ENCODE data around the gene TMPRSS7.
"Not testable (repeated sequence)": the region's sequence is repeated elsewhere in the genome, so short reads cannot be mapped to it uniquely, and the experiment has no call there.

The TMPRSS7 gene

GRCh38 chr3:112072387-112073060 is 38.0 kb downstream of the TMPRSS7 start:
- not testable (repeated sequence) for DNase-seq

DNA sequence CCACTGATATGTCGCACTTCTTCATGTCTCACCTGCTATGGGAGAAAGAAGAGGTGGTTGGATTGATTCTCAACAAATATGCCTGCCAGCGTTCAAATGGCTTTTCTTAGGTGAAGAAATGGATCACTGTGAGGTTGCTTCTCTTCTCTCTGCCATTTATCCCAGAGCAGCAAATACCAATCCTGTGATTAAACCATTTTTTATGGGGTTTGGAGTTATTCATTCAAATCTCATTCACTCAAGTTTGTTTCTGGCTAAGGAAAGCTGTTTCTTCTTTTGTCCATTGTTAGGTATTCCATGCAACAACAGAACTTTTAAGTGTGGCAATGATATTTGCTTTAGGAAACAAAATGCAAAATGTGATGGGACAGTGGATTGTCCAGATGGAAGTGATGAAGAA is 39.5 kb downstream of the TMPRSS7 start:
- DNase-seq = no peak

- peak; percentile 41 for DNase-seq
Measured at GRCh38 chr3:112074616-112075497, 40.3 kb downstream of the TMPRSS7 start.

- DNase-seq = no peak
Measured at GRCh38 chr3:112078125-112079083, 43.9 kb downstream of the TMPRSS7 start.

GRCh38 chr3:112083239-112083638 is 48.7 kb downstream of the TMPRSS7 start:
- no peak for DNase-seq

GRCh38 chr3:112084980-112085705 is 50.6 kb downstream of the TMPRSS7 start:
- no peak for DNase-seq

- DNase-seq = no peak
Measured at GRCh38 chr3:112085735-112086075, 51.2 kb downstream of the TMPRSS7 start.

DNA sequence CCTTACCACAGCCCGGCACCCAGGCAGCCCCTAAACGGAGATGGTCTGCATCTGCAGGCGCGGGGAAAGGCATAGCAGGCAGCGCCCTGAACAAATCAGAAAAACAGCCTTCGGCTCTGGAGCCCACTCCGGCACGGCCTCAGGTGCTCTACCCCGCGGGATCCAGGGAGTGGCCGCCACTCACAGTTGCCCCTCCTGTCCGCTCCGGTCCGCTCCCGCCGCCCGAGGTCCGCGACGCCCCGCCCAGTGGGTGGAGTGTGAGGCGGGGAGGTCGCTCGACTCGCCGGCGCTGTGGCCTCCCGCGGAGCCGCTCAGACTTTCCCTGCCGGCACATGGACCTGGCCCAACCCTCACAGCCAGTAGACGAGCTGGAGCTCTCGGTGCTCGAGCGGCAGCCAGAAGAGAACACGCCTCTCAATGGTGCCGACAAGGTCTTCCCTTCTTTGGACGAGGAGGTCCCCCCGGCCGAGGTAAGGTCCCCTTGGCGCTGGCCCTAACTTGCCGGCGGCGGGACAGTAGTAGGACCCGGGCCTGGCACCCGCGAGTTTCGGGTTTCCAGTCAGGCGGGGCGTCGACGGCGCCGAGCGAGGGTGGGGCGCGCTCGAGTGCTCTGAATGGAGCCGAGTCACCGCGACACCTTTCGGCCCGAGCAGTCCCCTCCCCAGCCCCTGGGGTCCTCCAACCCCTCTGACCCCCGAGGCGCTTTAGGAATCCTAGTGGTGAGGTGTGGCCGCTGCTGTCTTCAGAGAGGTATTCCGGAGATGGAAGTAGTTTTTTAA is 51.7 kb downstream of the TMPRSS7 start, which contains the start of gene C3orf52:
C3orf52 (plus strand) TSS at position 314 of the 779 bp plus-strand sequence; CDS start at position 333, 19 bp downstream.
- peak; percentile 26 for DNase-seq

DNA sequence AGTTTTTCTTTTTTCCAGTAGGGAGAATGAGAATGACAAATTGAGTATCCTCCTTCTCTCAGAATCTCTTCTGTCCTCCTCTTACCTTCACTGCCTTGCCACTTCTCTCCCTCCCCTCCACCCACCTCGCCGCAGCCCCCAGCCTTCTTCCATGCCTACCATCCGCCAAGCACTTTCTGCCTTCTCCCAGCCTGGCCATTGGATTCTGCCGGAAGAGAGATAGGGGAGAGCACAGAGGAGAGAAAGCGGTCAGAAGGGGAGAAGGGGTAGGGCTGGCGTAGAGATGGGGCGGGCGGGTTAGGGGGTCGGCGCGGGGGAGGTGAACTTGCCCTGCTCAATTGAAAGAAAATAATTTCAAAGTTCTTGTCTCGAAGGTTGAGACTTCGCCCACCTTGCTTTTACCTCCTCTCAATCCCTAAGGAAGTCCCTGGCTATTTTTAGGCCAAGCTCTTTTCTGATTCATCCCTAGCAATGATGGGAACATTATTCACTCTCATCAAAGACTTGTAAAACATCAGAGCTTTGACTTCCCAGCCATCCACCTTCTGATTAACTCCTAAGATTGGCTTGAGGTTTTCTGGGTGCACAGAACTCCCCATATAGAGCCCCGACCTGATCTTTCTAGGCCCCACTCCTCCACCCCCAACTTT is 52.5 kb downstream of the TMPRSS7 start:
- DNase-seq = no peak

GRCh38 chr3:112087746-112088145 is 53.2 kb downstream of the TMPRSS7 start:
- DNase-seq = no peak

DNA sequence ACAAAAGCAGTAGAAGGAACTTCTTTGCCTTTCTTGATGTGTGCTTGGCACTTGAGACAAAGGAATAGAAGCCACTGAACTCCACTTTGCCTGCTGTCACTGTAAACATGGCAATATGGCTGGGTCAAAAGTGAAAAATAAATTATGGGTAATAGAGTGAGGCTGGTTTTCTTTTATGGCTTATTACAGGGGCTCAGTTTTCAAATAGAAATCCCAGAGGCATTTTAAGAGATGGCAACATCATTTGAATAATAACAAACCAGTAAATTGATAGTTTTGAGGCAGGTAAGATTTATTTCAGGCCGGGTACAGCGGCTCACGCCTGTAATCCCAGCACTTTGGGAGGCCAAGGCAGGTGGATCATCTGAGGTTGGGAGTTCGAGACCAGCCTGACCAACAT is 54.4 kb downstream of the TMPRSS7 start:
- DNase-seq = no peak

DNA sequence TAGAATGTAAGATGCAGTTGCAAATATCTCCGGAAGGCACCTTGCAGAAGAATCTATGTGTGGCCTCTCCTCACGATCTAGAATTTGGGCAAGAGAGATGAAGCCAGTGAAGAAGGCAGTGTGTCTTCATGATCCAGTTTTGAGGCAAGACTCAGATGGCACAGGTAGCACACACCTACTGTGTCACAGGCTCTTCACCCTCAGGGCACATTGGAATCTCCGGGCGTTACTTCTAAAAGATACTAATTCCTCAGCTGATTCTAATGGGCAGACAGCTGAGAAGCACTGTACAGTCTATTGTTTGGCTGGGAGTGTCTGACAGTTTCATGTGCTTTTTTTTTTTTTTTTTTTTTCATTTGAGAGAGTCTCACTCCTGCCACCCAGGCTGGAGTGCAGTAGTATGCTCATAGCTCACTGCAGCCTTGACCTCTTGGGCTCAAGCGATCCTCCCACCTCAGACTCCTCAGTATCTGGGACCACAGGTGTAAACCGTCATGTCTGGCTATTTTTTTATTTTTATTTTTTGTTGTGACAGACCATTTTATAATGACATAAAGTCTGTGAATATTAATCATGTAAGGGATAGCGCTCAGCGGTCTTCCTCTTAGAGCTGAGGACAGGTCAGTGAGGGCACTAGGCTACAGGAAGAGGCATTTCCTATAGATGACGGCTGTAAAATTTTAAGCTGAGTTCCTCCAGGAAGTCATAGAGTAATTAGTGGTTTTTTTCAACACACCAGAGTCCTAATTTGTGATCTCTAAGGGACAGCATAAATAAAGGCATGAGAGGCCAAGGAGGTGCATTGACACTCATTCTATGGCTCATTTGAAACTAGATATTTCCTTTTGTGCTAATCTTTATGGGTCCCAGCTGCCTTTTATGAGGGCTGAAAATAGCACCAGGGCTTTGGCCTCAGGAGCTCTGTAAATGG is 55.7 kb downstream of the TMPRSS7 start:
- no peak for DNase-seq

- DNase-seq = no peak
Measured at GRCh38 chr3:112090887-112091586, 56.5 kb downstream of the TMPRSS7 start.

DNA sequence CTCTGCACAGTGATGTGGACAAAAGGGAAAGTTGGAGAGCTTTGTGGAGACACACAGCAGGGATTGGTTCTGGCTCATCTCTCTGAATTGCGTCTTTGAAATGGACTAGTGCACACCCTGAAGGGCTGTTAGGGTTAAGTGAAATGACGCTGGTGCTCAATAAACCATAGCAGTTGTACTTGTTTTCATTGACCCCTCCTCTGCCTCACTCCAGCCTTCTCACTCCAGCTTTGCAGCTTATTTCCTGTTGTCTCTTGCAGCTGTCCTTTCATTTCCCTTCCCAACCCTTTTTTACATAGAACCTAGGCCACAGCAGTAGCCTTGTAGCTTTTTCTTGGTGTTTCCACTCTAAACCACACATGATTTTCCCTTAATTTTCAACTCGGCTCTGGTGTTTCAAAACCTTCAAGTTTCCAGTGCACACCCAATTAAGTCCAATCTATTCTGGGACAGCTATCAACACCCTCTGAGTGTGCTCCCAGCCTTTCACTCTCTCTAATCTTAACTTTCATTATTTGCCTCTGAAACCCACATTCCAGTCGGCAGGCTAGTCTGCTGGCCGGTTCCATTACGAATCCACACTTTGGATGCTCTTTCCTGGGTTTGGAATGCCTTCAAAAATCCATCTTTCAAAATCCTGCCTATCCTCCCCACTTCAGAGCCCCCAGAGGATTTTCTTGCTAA is 58.1 kb downstream of the TMPRSS7 start:
- no peak for DNase-seq

GRCh38 chr3:112093180-112093522 is 58.6 kb downstream of the TMPRSS7 start:
- no peak for DNase-seq

- DNase-seq = no peak
Measured at GRCh38 chr3:112095731-112096130, 61.2 kb downstream of the TMPRSS7 start.

DNA sequence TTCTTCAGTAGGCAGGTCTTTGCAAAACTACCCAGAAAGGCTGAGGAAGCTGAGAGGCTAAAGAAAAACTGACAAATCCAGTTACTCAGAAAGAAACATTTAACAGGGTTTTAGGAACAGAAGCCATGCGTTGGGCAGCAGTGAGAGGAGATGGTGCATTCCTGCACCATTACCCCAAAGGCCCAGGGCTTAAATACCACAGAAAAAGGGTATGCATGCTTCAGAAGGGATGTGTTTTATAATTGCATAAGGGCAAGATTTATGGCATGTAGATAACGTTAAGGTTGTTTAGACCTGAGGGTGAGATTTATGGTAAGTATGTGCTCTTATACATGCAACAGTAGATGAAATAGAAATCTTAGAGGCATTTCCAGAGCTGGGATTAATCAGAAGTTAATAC is 61.6 kb downstream of the TMPRSS7 start:
- no peak for DNase-seq

DNA sequence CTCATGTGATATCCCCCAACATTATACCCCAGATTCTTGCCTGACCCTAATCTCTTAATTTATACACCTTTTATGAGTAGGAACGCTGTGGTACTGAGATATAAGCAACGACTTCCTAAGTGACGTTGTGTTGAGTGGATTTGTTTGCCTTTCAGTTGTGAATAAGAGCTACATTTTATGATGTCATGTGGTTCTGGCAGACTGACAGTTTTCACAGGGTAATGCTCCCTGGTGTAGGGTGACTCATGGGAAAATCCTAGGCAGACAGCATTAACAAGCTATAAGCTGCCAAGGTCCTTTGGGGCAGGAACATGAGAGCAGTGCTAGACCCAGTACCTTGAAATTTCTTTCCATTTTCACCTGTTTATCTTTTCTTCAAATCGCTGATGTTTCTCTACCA is 62.8 kb downstream of the TMPRSS7 start:
- DNase-seq = no peak

GRCh38 chr3:112101916-112102315 is 67.4 kb downstream of the TMPRSS7 start:
- DNase-seq = no peak
